ENCODE results near the gene ABCB11. TPM values are rescaled to one million over a fixed set of nuclear protein-coding genes. Genes with fewer than 3 reads are reported as not detected.

ABCB11 gene
- total RNA-seq, 1 donor from 2014 or later: not detected

DNA sequence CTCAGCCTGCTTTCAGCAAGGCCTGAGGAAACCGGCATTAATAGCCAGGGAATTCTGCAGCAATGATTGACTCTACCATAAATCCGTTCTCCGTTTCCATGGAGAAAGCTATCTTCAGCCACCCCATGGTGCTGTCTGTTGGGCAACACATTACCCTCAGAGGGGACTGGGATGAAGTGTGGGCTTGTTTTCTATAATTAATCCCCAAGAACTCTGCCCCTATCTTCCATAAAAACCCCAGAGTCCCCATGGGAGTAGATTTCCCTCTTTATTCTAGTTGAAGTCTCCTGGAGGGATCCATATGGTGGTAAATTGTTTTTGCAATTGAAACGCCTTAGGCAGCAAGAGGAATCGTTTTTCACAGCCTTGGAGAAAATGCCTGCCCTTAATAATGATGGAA is 120.8 kb downstream of the ABCB11 start:
- no peak for TF ChIP-seq CTCF (conservative IDR thresholded peaks at IDR 0.05; ENCODE audit: low read depth, low read length)
- no peak for DNase-seq (ENCODE audit: low read depth)
- H3K4me3 ChIP-seq (ENCODE audit: low read depth, low read length): no peak overlapping the region

GRCh38 chr2:168907940-168908662 is 123.0 kb downstream of the ABCB11 start:
- no peak for TF ChIP-seq CTCF (conservative IDR thresholded peaks at IDR 0.05; ENCODE audit: low read depth, low read length)
- no peak for DNase-seq (ENCODE audit: low read depth)
- no peak overlapping the region for H3K4me3 ChIP-seq (ENCODE audit: low read depth, low read length)

- H3K4me3 ChIP-seq (ENCODE audit: low read depth, low read length): no peak overlapping the region
- TF ChIP-seq CTCF (conservative IDR thresholded peaks at IDR 0.05; ENCODE audit: low read depth, low read length): no peak
- no peak for DNase-seq (ENCODE audit: low read depth)
Observed at GRCh38 chr2:168904358-168904757, 126.8 kb downstream of the ABCB11 start.

DNA sequence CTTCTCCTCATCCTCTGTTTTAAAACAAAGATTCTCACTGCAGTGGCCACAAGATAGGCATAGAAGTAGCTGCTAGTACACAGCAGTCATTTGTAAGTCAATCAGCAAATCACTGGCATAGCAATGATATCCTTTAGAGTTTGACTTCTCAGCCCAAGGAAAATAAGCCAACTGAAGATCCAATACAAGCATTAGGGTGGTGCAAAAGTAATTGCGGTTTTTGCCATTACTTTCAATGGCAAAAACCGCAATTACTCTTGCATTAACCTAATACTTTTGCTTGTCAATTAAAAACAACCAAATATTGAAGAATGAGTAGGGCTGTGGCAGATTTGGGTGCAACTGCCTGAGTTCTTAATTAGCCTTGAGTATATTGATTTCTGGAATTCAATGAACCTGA is 127.2 kb downstream of the ABCB11 start:
- no peak for TF ChIP-seq CTCF (conservative IDR thresholded peaks at IDR 0.05; ENCODE audit: low read depth, low read length)
- no peak for DNase-seq (ENCODE audit: low read depth)
- H3K4me3 ChIP-seq (ENCODE audit: low read depth, low read length): no peak overlapping the region

DNA sequence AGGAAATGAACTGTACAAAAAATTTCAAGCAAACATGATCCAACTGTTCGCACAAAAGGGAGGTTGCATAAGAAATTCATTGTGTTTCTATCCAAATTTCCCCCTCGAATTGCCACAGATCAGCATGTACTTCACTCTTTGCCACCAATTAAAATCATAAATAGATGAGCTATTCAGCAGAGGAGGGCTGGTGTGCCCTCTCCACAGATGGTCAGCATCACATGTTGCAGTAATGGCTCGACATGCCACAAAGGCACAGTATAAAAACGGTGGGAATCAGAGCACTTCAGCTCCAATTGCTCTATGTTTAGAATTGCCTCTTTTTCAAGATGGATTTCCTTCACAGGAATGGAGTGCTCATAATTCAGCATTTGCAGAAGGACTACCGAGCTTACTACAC is 130.1 kb downstream of the ABCB11 start, which contains the start of gene G6PC2:
Gene G6PC2, plus strand, starts transcription at position 289 of the 400 bp plus-strand sequence. Its CDS starts 41 bp downstream, at position 330.
- no peak within 1 kb of the TSS for H3K4me3 ChIP-seq (ENCODE audit: low read depth, low read length)
- TF ChIP-seq CTCF (conservative IDR thresholded peaks at IDR 0.05; ENCODE audit: low read depth, low read length): no peak

DNA sequence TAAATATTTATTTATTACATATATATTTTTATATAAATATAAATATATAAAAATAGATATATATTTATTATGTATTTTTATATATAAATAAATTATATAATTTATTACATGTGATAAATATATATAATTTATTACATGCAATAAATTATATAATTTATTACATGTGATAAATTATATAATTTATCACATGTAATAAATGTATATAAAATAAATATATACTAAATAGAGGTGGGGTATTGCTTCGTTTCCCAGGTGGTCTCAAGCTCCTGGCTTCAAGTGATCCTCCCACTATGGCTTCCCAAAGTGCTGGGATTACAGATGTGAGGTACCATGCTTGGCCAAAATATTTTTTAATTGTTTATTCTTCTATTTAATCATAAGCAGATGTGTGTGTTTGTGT is 133.7 kb downstream of the ABCB11 start:
- no peak overlapping the region for H3K4me3 ChIP-seq (ENCODE audit: low read depth, low read length)
- TF ChIP-seq CTCF (conservative IDR thresholded peaks at IDR 0.05; ENCODE audit: low read depth, low read length): no peak
- no peak for DNase-seq (ENCODE audit: low read depth)

More for the DNA sequence above, 130.1 kb downstream of the ABCB11 start, which contains the start of gene G6PC2:
- no peak for DNase-seq (ENCODE audit: low read depth)

- TF ChIP-seq CTCF (conservative IDR thresholded peaks at IDR 0.05; ENCODE audit: low read depth, low read length): no peak
- DNase-seq (ENCODE audit: low read depth): no peak
Observed at GRCh38 chr2:168896783-168897182, 134.3 kb downstream of the ABCB11 start.

More at GRCh38 chr2:168896783-168897182, 134.3 kb downstream of the ABCB11 start:
- no peak overlapping the region for H3K4me3 ChIP-seq (ENCODE audit: low read depth, low read length)

All from epithelial cell of proximal tubule (primary cell).